Upper lobe of left lung (tissue), 4 donors: ENCODE results near the gene FOXP4.

ENCODE experiments used
- POLR2A ChIP-seq, 4 donors: fragments of 450-650 bp; IDR thresholded peaks; one replicate each; pipeline ENCODE4 v1.5.1; 2016 to 2017; ENCODE audit warnings: antibody characterized with exemption in 4 of 4, mild to moderate bottlenecking in 2 of 4
- POLR2AphosphoS5 ChIP-seq, 2 donors: sonication (generic); formaldehyde crosslinking; IDR thresholded peaks; one replicate each; pipeline ENCODE4 v1.5.1; 2017; ENCODE audit warnings: antibody characterized with exemption in 2 of 2

DNA sequence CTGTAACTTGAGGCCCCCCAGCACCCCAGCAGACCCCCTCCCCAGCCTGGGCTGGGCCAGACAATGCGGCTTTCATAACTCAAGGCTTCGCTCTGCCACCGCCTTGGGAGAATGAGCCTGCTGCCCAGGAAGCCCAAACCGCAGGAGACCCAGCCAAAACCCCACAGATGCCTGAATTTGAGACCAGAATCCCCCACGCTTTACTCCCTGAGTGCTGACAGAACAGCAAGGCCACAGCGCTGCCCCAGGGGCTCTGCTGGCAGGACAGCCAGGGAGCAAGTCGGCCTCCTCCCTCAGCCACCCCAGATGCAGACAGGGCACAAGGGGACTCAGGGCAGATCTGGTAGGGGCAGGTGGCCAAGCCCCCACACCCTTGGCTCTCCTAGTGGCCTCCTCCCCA lies 94.2 kb downstream of the FOXP4 start:
- TF ChIP-seq POLR2AphosphoS5 (IDR thresholded peaks at IDR 0.05) (no peak), POLR2A (IDR thresholded peaks at IDR 0.05) (no peak)
